IMR-90 (cell line): ENCODE data around the gene KPNA1. TPM values are rescaled to one million over a fixed set of nuclear protein-coding genes. Genes with fewer than 3 reads are reported as not detected.

Experiments used
- ATAC-seq: fragments of 200-7000 bp; cut with Tn5 transposase; 2 replicates; pipeline ENCODE4 v1.9.1; 2020; ENCODE audit warnings: low read depth, mild to moderate bottlenecking, moderate library complexity
- BruUV-seq: library from RNA; stranded (reverse); fragments of 400-500 nt; replicated peaks from 2 replicates; lab custom pipeline; 2021; lab: Mats Ljungman, UMichigan
- CTCF ChIA-PET: fragments of 300-600 bp; formaldehyde crosslinking; extraction: SDS; loops from one replicate; lab custom pipeline; 2021; ENCODE audit warnings: antibody characterized with exemption; lab: Yijun Ruan, JAX
- POLR2A ChIA-PET: fragments of 300-600 bp; sonication (Branson Sonifier 250); formaldehyde crosslinking; loops from one replicate; lab custom pipeline; 2022; ENCODE audit warnings: antibody characterized with exemption; ENCODE audit not compliant: unreplicated experiment; lab: Charles Lee
- DNase-seq: peaks from one replicate; pipeline ENCODE4 v3.0.0; 2013
- H2AFZ ChIP-seq: replicated peaks from 2 replicates; pipeline ENCODE3; 2013; ENCODE audit warnings: low read length, mild to moderate bottlenecking; ENCODE audit not compliant: poor library complexity
- H2AK5ac ChIP-seq: 2 replicates; pipeline ENCODE4 v1.6.1; 2013; ENCODE audit warnings: low read depth, low read length, inconsistent platforms
- H2AK9ac ChIP-seq: replicated peaks from 2 replicates; pipeline ENCODE3; 2013; ENCODE audit warnings: mild to moderate bottlenecking, low read depth, low read length, moderate library complexity; ENCODE audit not compliant: poor library complexity
- H2BK120ac ChIP-seq: 2 replicates; pipeline ENCODE4 v1.6.1; 2013; ENCODE audit warnings: low read depth, low read length, inconsistent platforms
- H2BK15ac ChIP-seq: 3 replicates; pipeline ENCODE4 v1.6.1; 2013; ENCODE audit warnings: low read depth, low read length, inconsistent platforms
- H2BK20ac ChIP-seq: 2 replicates; pipeline ENCODE4 v1.6.1; 2013; ENCODE audit warnings: low read depth, mild to moderate bottlenecking, inconsistent platforms, low read length, moderate library complexity
- H2BK5ac ChIP-seq: 2 replicates; pipeline ENCODE4 v1.6.1; 2013; ENCODE audit warnings: mild to moderate bottlenecking, low read depth, low read length, inconsistent platforms; ENCODE audit not compliant: poor library complexity, severe bottlenecking
- H3K14ac ChIP-seq: replicated peaks from 2 replicates; pipeline ENCODE4 v1.6.1; 2013; ENCODE audit warnings: low read depth, low read length, inconsistent platforms
- H3K18ac ChIP-seq: 2 replicates; pipeline ENCODE4 v1.6.1; 2013; ENCODE audit warnings: low read depth, low read length, control low read depth
- H3K23ac ChIP-seq: 2 replicates; pipeline ENCODE4 v1.6.1; 2013; ENCODE audit warnings: low read depth, low read length, inconsistent platforms
- H3K27ac ChIP-seq: 2 replicates; pipeline ENCODE4 v1.5.1; 2013; ENCODE audit warnings: mild to moderate bottlenecking, control low read depth, low read length; ENCODE audit not compliant: insufficient read depth
- H3K27me3 ChIP-seq: 2 replicates; pipeline ENCODE4 v1.6.1; 2013; ENCODE audit warnings: low read length; ENCODE audit not compliant: control insufficient read depth, insufficient read depth
- H3K36me3 ChIP-seq: 2 replicates; pipeline ENCODE4 v1.6.1; 2013; ENCODE audit warnings: low read length, mixed read lengths; ENCODE audit not compliant: control insufficient read depth, insufficient read depth
- H3K4ac ChIP-seq: 2 replicates; pipeline ENCODE4 v1.6.1; 2013; ENCODE audit warnings: low read depth, low read length, inconsistent platforms
- H3K4me1 ChIP-seq: 2 replicates; pipeline ENCODE4 v1.6.1; 2013; ENCODE audit warnings: low read length, mixed read lengths; ENCODE audit not compliant: control insufficient read depth, insufficient read depth
- H3K4me2 ChIP-seq: 2 replicates; pipeline ENCODE4 v1.6.1; 2013; ENCODE audit warnings: low read depth, mild to moderate bottlenecking, control low read depth, low read length, moderate library complexity
- H3K4me3 ChIP-seq: 2 replicates; pipeline ENCODE4 v1.5.1; 2013; ENCODE audit warnings: low read depth, mild to moderate bottlenecking, control low read depth, low read length, moderate library complexity; ENCODE audit not compliant: insufficient read depth
- H3K56ac ChIP-seq: 2 replicates; pipeline ENCODE4 v1.6.1; 2013; ENCODE audit warnings: low read length, inconsistent platforms; ENCODE audit not compliant: insufficient read depth; ENCODE audit errors: extremely low read depth
- H3K79me1 ChIP-seq, 2 experiments: 2 replicates each; pipeline ENCODE4 v1.6.1; 2013; ENCODE audit warnings: low read length in 2 of 2, inconsistent platforms in 1 of 2, low read depth in 1 of 2
- H3K9ac ChIP-seq: 2 replicates; pipeline ENCODE4 v1.6.1; 2013; ENCODE audit warnings: low read depth, low read length, control low read depth
- H3K9me1 ChIP-seq: 2 replicates; pipeline ENCODE4 v1.6.1; 2013; ENCODE audit warnings: low read length, inconsistent platforms; ENCODE audit not compliant: insufficient read depth
- H3K9me3 ChIP-seq: 2 replicates; pipeline ENCODE4 v1.6.1; 2013; ENCODE audit warnings: low read length; ENCODE audit not compliant: control insufficient read depth, insufficient read depth
- H4K20me1 ChIP-seq: 2 replicates; pipeline ENCODE4 v1.6.1; 2013; ENCODE audit warnings: low read length, inconsistent platforms; ENCODE audit not compliant: insufficient read depth
- H4K5ac ChIP-seq: 2 replicates; pipeline ENCODE4 v1.6.1; 2013; ENCODE audit warnings: mild to moderate bottlenecking, low read depth, low read length, control low read depth
- H4K8ac ChIP-seq, 2 experiments: 2 replicates each; pipeline ENCODE4 v1.6.1; 2013; ENCODE audit warnings: low read depth in 2 of 2, low read length in 2 of 2, control low read depth in 1 of 2, inconsistent platforms in 1 of 2
- H4K91ac ChIP-seq: 2 replicates; pipeline ENCODE4 v1.6.1; 2013; ENCODE audit warnings: low read depth, low read length, inconsistent platforms; ENCODE audit not compliant: insufficient read depth
- BHLHE40 ChIP-seq: fragments of 150-350 bp; IDR thresholded peaks from 2 replicates; pipeline ENCODE4 v1.6.1; 2016; ENCODE audit warnings: mild to moderate bottlenecking, low read depth, low read length
- CEBPB ChIP-seq: IDR thresholded peaks from 2 replicates; pipeline ENCODE4 v1.6.1; 2012; ENCODE audit warnings: low read depth, low read length, improper control_type of control experiment
- CHD1 ChIP-seq: IDR thresholded peaks from 2 replicates; pipeline ENCODE4 v1.6.1; 2012; ENCODE audit warnings: low read depth, low read length, improper control_type of control experiment
- FOS ChIP-seq: fragments of 150-350 bp; IDR thresholded peaks from 2 replicates; pipeline ENCODE4 v1.6.1; 2016; ENCODE audit warnings: low read depth, low read length
- MAFK ChIP-seq: IDR thresholded peaks from 2 replicates; pipeline ENCODE4 v1.6.1; 2012; ENCODE audit warnings: low read depth, low read length, improper control_type of control experiment
- MAZ ChIP-seq: IDR thresholded peaks from 2 replicates; pipeline ENCODE4 v1.6.1; 2012; ENCODE audit warnings: low read depth, mild to moderate bottlenecking, low read length, improper control_type of control experiment, moderate library complexity, borderline replicate concordance
- MXI1 ChIP-seq: IDR thresholded peaks from 2 replicates; pipeline ENCODE4 v1.6.1; 2012; ENCODE audit warnings: low read depth, mild to moderate bottlenecking, low read length, moderate library complexity, borderline replicate concordance
- NFE2L2 ChIP-seq: fragments of 150-350 bp; IDR thresholded peaks from 2 replicates; pipeline ENCODE4 v1.6.1; 2016; ENCODE audit warnings: low read depth, mild to moderate bottlenecking, low read length
- POLR2A ChIP-seq: IDR thresholded peaks from 2 replicates; pipeline ENCODE4 v1.6.1; 2012; ENCODE audit warnings: mild to moderate bottlenecking, low read depth, low read length
- RAD21 ChIP-seq: IDR thresholded peaks from 2 replicates; pipeline ENCODE4 v1.6.1; 2012; ENCODE audit warnings: low read length, improper control_type of control experiment
- RCOR1 ChIP-seq: IDR thresholded peaks from 2 replicates; pipeline ENCODE4 v1.6.1; 2012; ENCODE audit warnings: mild to moderate bottlenecking, low read length, improper control_type of control experiment; ENCODE audit not compliant: insufficient replicate concordance
- RFX5 ChIP-seq: IDR thresholded peaks from 2 replicates; pipeline ENCODE4 v1.8.0; 2012; ENCODE audit warnings: low read depth, mild to moderate bottlenecking, low read length, moderate library complexity
- SMC3 ChIP-seq: fragments of 150-350 bp; IDR thresholded peaks from 2 replicates; pipeline ENCODE4 v1.6.1; 2016; ENCODE audit warnings: low read depth, mild to moderate bottlenecking, antibody characterized with exemption, low read length, moderate library complexity
- dilution Hi-C: fragments of 300-500 bp; cut with HindIII; formaldehyde crosslinking; loops from one replicate; pipeline ENCODE4 v1.14.3; 2018; ENCODE audit warnings: low sequenced_read_pairs; ENCODE audit not compliant: unreplicated experiment
- in situ Hi-C: fragments of 300-500 bp; cut with MboI; formaldehyde crosslinking; loops from 3 replicates; pipeline ENCODE4 v1.14.3; 2019; ENCODE audit warnings: low sequenced_read_pairs, inconsistent platforms, mixed read lengths
- intact Hi-C: fragments of 100-400 bp; cut with micrococcal nuclease; formaldehyde crosslinking; loops from 2 replicates; pipeline ENCODE4 v1.10.0; 2022
- polyA plus RNA-seq, 3 experiments: library from polyadenylated mRNA; depleted of rRNA; stranded (reverse); fragments of >200 nt; gene quantifications; 2 replicates each; pipeline ENCODE4 v1.2.3, GENCODE V29; 2012; ENCODE audit warnings: low replicate concordance in 1 of 3
- total RNA-seq: library from RNA; depleted of rRNA; stranded (reverse); fragments of >200 nt; gene quantifications from 2 replicates; pipeline ENCODE4 v1.2.3, GENCODE V29; 2012
- TF ChIP-seq, protein P1 (sequence below): fragments of 150-350 bp; IDR thresholded peaks from 2 replicates; pipeline ENCODE4 v1.6.1; 2017; ENCODE audit warnings: mild to moderate bottlenecking, antibody characterized with exemption, low read length, low read depth
- TF ChIP-seq, protein P2 (sequence below): fragments of 150-350 bp; IDR thresholded peaks from 2 replicates; pipeline ENCODE4 v1.6.1; 2016; ENCODE audit warnings: low read depth, mild to moderate bottlenecking, low read length, moderate library complexity, borderline replicate concordance
- TF ChIP-seq, protein P3 (sequence below): conservative IDR thresholded peaks from 2 replicates; pipeline ENCODE4 v1.5.1; 2012; ENCODE audit warnings: mild to moderate bottlenecking, low read depth, low read length, improper control_type of control experiment

Gene KPNA1
- total and polyA plus RNA-seq, 2 of the 4 experiments (the other 2 are of a cell fraction): 30.6 to 112 TPM

DNA sequence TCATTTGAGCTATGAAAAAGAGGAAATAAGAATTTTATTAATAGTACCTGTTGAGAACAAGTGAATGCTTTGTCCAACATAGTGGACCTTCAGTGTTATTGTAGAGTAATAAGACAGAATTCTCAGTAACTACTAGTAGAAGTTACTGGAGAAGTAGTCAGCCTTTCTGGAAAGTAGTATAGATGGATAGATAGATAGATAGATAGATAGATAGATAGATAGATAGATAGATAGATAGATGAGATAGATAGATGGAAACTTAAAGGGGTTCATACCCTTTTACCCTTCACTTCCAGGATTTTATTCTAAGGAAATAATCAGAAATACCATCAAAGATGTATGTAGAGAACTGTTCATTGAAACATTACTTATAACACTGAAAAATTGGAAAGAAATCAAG lies 125.5 kb downstream of the KPNA1 start:
- Histone ChIP-seq H3K9me3 (no peaks in the 10 kb centered on the region), H3K36me3 (no peaks in the 10 kb centered on the region), H4K20me1 (no peaks in the 10 kb centered on the region), H3K9me1 (no peaks in the 10 kb centered on the region), H3K14ac (no peak overlapping the region), H4K91ac (no peak overlapping the region), H4K5ac (no peak overlapping the region), H3K18ac (no peak overlapping the region), H2AFZ (no peak overlapping the region), H3K9ac (no peak overlapping the region), H2BK5ac (no peak overlapping the region), H2BK20ac (no peak overlapping the region), H3K56ac (no peak overlapping the region), H2AK9ac (no peak overlapping the region), H3K4me2 (no peak overlapping the region), H2BK120ac (no peak overlapping the region), H3K4me1 (peaks cover 4% of the 10 kb centered on the region), H2BK15ac (no peak overlapping the region), H3K4ac (no peak overlapping the region), H2AK5ac (no peak overlapping the region), H3K27ac (no peak overlapping the region), H4K8ac (no peak overlapping the region), H3K4me3 (no peak overlapping the region), H3K23ac (no peak overlapping the region), H3K27me3 (no peaks in the 10 kb centered on the region), H3K79me1 (peaks cover 3 to 4% of the 10 kb centered on the region in 2 experiments; a peak in 2 of 4 replicates)
- no TSS peak for BruUV-seq
- in situ Hi-C loops: no loop called here
- ATAC-seq (no peak), DNase-seq (no peak)
- intact Hi-C loops: no loop called here
- POLR2A ChIA-PET: no interaction called here
- dilution Hi-C loops: no loop called here
- CTCF ChIA-PET: no interaction called here
- TF ChIP-seq MXI1: no peak
- no peak for TF ChIP-seq RCOR1
- no peak for TF ChIP-seq CEBPB
- no peak for TF ChIP-seq MAFK
- no peak for TF ChIP-seq FOS
- TF ChIP-seq, protein P1, sequence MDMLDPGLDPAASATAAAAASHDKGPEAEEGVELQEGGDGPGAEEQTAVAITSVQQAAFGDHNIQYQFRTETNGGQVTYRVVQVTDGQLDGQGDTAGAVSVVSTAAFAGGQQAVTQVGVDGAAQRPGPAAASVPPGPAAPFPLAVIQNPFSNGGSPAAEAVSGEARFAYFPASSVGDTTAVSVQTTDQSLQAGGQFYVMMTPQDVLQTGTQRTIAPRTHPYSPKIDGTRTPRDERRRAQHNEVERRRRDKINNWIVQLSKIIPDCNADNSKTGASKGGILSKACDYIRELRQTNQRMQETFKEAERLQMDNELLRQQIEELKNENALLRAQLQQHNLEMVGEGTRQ: no peak
- no peak for TF ChIP-seq BHLHE40
- TF ChIP-seq NFE2L2: no peak
- TF ChIP-seq CHD1: no peak
- TF ChIP-seq, protein P2, sequence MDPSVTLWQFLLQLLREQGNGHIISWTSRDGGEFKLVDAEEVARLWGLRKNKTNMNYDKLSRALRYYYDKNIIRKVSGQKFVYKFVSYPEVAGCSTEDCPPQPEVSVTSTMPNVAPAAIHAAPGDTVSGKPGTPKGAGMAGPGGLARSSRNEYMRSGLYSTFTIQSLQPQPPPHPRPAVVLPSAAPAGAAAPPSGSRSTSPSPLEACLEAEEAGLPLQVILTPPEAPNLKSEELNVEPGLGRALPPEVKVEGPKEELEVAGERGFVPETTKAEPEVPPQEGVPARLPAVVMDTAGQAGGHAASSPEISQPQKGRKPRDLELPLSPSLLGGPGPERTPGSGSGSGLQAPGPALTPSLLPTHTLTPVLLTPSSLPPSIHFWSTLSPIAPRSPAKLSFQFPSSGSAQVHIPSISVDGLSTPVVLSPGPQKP: no peak
- no peak for TF ChIP-seq SMC3
- TF ChIP-seq POLR2A: no peak
- no peak for TF ChIP-seq RFX5
- TF ChIP-seq MAZ: no peak
- no peak for TF ChIP-seq RAD21
- TF ChIP-seq, protein P3, sequence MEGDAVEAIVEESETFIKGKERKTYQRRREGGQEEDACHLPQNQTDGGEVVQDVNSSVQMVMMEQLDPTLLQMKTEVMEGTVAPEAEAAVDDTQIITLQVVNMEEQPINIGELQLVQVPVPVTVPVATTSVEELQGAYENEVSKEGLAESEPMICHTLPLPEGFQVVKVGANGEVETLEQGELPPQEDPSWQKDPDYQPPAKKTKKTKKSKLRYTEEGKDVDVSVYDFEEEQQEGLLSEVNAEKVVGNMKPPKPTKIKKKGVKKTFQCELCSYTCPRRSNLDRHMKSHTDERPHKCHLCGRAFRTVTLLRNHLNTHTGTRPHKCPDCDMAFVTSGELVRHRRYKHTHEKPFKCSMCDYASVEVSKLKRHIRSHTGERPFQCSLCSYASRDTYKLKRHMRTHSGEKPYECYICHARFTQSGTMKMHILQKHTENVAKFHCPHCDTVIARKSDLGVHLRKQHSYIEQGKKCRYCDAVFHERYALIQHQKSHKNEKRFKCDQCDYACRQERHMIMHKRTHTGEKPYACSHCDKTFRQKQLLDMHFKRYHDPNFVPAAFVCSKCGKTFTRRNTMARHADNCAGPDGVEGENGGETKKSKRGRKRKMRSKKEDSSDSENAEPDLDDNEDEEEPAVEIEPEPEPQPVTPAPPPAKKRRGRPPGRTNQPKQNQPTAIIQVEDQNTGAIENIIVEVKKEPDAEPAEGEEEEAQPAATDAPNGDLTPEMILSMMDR: no peak
